PC-3 (cell line): Measurements from ENCODE around the gene DUSP19. TPM values are rescaled to one million over a fixed set of nuclear protein-coding genes. Genes with fewer than 3 reads are reported as not detected.
A peak's percentile ranks its signal among the peaks of the same experiment; 100 is the strongest.

Experiments used
- ATAC-seq: fragments of 200-7000 bp; cut with Tn5 transposase; 2 replicates; pipeline ENCODE4 v1.9.1; 2020; ENCODE audit warnings: mild to moderate bottlenecking, moderate library complexity
- BruUV-seq: library from RNA; stranded (reverse); fragments of 400-500 nt; replicated peaks from 2 replicates; lab custom pipeline; 2021; lab: Mats Ljungman, UMichigan
- CTCF ChIA-PET: fragments of 300-600 bp; sonication (Branson Sonifier 250); formaldehyde crosslinking; loops from one replicate; lab custom pipeline; 2022; ENCODE audit warnings: antibody characterized with exemption; lab: Charles Lee
- POLR2A ChIA-PET: fragments of 300-600 bp; sonication (Branson Sonifier 250); formaldehyde crosslinking; loops from one replicate; lab custom pipeline; 2022; ENCODE audit warnings: antibody characterized with exemption; ENCODE audit not compliant: unreplicated experiment; lab: Charles Lee
- DNase-seq: peaks from one replicate; pipeline ENCODE4 v3.0.0-alpha.2; 2015
- H2AFZ ChIP-seq: fragments of 300-600 bp; sonication (generic); 2 replicates; pipeline ENCODE4 v1.6.0; 2016; ENCODE audit warnings: antibody characterized with exemption, low read length
- H3F3A ChIP-seq: fragments of 300-600 bp; sonication (generic); one replicate; pipeline ENCODE4 v1.6.0; 2017; ENCODE audit warnings: antibody characterized with exemption, low read length, control low read depth, mild to moderate bottlenecking; ENCODE audit not compliant: unreplicated experiment
- H3K27ac ChIP-seq: fragments of 300-600 bp; sonication (generic); 2 replicates; pipeline ENCODE4 v1.5.1; 2016; ENCODE audit warnings: mild to moderate bottlenecking, low read length
- H3K27me3 ChIP-seq: fragments of 300-600 bp; sonication (generic); 2 replicates; pipeline ENCODE4 v1.6.1; 2016; ENCODE audit warnings: low read length, mixed read lengths
- H3K36me3 ChIP-seq: fragments of 300-600 bp; sonication (generic); 2 replicates; pipeline ENCODE4 v1.6.1; 2016; ENCODE audit warnings: low read depth, mixed run types, low read length, mixed read lengths
- H3K4me1 ChIP-seq: fragments of 300-600 bp; sonication (generic); 2 replicates; pipeline ENCODE4 v1.5.1; 2016; ENCODE audit warnings: low read length; ENCODE audit not compliant: insufficient read depth
- H3K4me2 ChIP-seq: fragments of 300-600 bp; sonication (generic); 2 replicates; pipeline ENCODE4 v1.6.0; 2016; ENCODE audit warnings: low read length
- H3K4me3 ChIP-seq: fragments of 300-600 bp; sonication (generic); 2 replicates; pipeline ENCODE4 v1.5.1; 2016; ENCODE audit warnings: mild to moderate bottlenecking, low read length, mixed read lengths
- H3K79me2 ChIP-seq: fragments of 300-600 bp; sonication (generic); 2 replicates; pipeline ENCODE4 v1.6.1; 2017; ENCODE audit warnings: low read length, mixed read lengths
- H3K9ac ChIP-seq: fragments of 300-600 bp; sonication (generic); 2 replicates; pipeline ENCODE4 v1.6.0; 2016; ENCODE audit warnings: mild to moderate bottlenecking, low read length
- H3K9me2 ChIP-seq: fragments of 300-600 bp; sonication (generic); replicated peaks from 2 replicates; pipeline ENCODE4 v1.6.1; 2016; ENCODE audit warnings: mixed run types, low read length, mixed read lengths
- H3K9me3 ChIP-seq: fragments of 300-600 bp; sonication (generic); 2 replicates; pipeline ENCODE4 v1.6.1; 2016; ENCODE audit warnings: low read length, mixed read lengths
- H4K20me1 ChIP-seq: fragments of 300-600 bp; sonication (generic); 2 replicates; pipeline ENCODE4 v1.6.1; 2016; ENCODE audit warnings: low read length, mixed read lengths
- CTCF ChIP-seq: fragments of 300-600 bp; sonication (generic); conservative IDR thresholded peaks from 2 replicates; pipeline ENCODE4 v1.5.1; 2017; ENCODE audit warnings: antibody characterized with exemption, low read depth, mild to moderate bottlenecking, low read length
- EZH2 ChIP-seq: fragments of 300-600 bp; sonication (generic); IDR thresholded peaks from one replicate; pipeline ENCODE4 v1.6.1; 2017; ENCODE audit warnings: antibody characterized with exemption, mild to moderate bottlenecking, low read length; ENCODE audit not compliant: unreplicated experiment
- EZH2phosphoT487 ChIP-seq: fragments of 300-600 bp; sonication (generic); IDR thresholded peaks from 2 replicates; pipeline ENCODE4 v1.6.1; 2018; ENCODE audit warnings: mild to moderate bottlenecking, antibody characterized with exemption, low read length, borderline replicate concordance
- intact Hi-C: fragments of 100-400 bp; cut with micrococcal nuclease; formaldehyde crosslinking; loops from 2 replicates; pipeline ENCODE4 v1.9.0; 2023
- total RNA-seq: library from RNA; depleted of rRNA; stranded (reverse); fragments of >200 nt; gene quantifications from 2 replicates; pipeline ENCODE4 v1.2.3, GENCODE V29; 2014

The DUSP19 gene
- total RNA-seq, 1 experiment from 2014 or later = 0.51 TPM

- Histone ChIP-seq H3K9ac (no peak overlapping the region), H3K4me1 (no peaks in the 10 kb centered on the region), H3K4me3 (no peak overlapping the region), H3K9me2 (no peaks in the 10 kb centered on the region), H2AFZ (no peak overlapping the region), H3K27ac (no peak overlapping the region), H3K36me3 (no peaks in the 10 kb centered on the region), H3F3A (no peaks in the 10 kb centered on the region), H4K20me1 (no peaks in the 10 kb centered on the region), H3K9me3 (0 out of 2 replicates have a peak, but pooled peaks cover 3% of the 10 kb centered on the region), H3K27me3 (no peaks in the 10 kb centered on the region), H3K4me2 (no peak overlapping the region), H3K79me2 (no peaks in the 10 kb centered on the region)
- BruUV-seq = no TSS peak
- TF ChIP-seq CTCF = no peak
- TF ChIP-seq EZH2phosphoT487 = no peak
- TF ChIP-seq EZH2 = no peak
- POLR2A ChIA-PET = no interaction called here
- intact Hi-C loops = no loop called here
- ATAC-seq (no peak), DNase-seq (no peak)
- CTCF ChIA-PET = no interaction called here
Measured at GRCh38 chr2:183069174-183069573, 9.4 kb upstream of the DUSP19 start.

GRCh38 chr2:183070942-183071844 is 7.4 kb upstream of the DUSP19 start:
- Histone ChIP-seq H3K79me2 (no peaks in the 10 kb centered on the region), H3K27me3 (no peaks in the 10 kb centered on the region), H3K9ac (no peak overlapping the region), H3K4me1 (no peaks in the 10 kb centered on the region), H3K9me3 (0 out of 2 replicates have a peak, but pooled peaks cover 3% of the 10 kb centered on the region), H4K20me1 (no peaks in the 10 kb centered on the region), H3K36me3 (no peaks in the 10 kb centered on the region), H3K27ac (no peak overlapping the region), H2AFZ (no peak overlapping the region), H3K9me2 (no peaks in the 10 kb centered on the region), H3K4me3 (no peak overlapping the region), H3F3A (no peaks in the 10 kb centered on the region), H3K4me2 (no peak overlapping the region)
- CTCF ChIA-PET = no interaction called here
- intact Hi-C loops = no loop called here
- no peak for ATAC-seq
- DNase-seq = no peak
- POLR2A ChIA-PET = no interaction called here
- no TSS peak for BruUV-seq
- TF ChIP-seq CTCF = peak; percentile 50
- TF ChIP-seq EZH2phosphoT487 = no peak
- no peak for TF ChIP-seq EZH2

- Histone ChIP-seq H3K9me3 (0 out of 2 replicates have a peak, but pooled peaks cover 3% of the 10 kb centered on the region), H4K20me1 (no peaks in the 10 kb centered on the region), H3F3A (no peaks in the 10 kb centered on the region), H3K4me2 (no peak overlapping the region), H3K9me2 (no peaks in the 10 kb centered on the region), H2AFZ (no peak overlapping the region), H3K9ac (no peak overlapping the region), H3K27me3 (no peaks in the 10 kb centered on the region), H3K36me3 (no peaks in the 10 kb centered on the region), H3K27ac (no peak overlapping the region), H3K79me2 (no peaks in the 10 kb centered on the region), H3K4me1 (no peaks in the 10 kb centered on the region), H3K4me3 (no peak overlapping the region)
- no peak for ATAC-seq
- TF ChIP-seq EZH2phosphoT487 (no peak), EZH2 (no peak), CTCF (no peak)
- POLR2A ChIA-PET = no interaction called here
- no peak for DNase-seq
- CTCF ChIA-PET = no interaction called here
- intact Hi-C loops = no loop called here
- BruUV-seq = no TSS peak
Measured at GRCh38 chr2:183072177-183072576, 6.4 kb upstream of the DUSP19 start.
